Measurements from ENCODE around the gene ANAPC7. TPM values are rescaled to one million over a fixed set of nuclear protein-coding genes. Genes with fewer than 3 reads are reported as not detected.

Gene ANAPC7
- polyA plus RNA-seq, 1 donor: 102 TPM

Other genes starting within 250 kb of the ANAPC7 start
- gene ATP2A2, start 122.5 kb downstream of the ANAPC7 start, polyA plus RNA-seq (ENCODE audit: insufficient read length): 174 TPM
- gene ARPC3, start 46.6 kb upstream of the ANAPC7 start, polyA plus RNA-seq (ENCODE audit: insufficient read length): 248 TPM
- 32.5 TPM for gene GPN3, start 64.5 kb upstream of the ANAPC7 start, polyA plus RNA-seq (ENCODE audit: insufficient read length)
- 20.9 TPM for gene FAM216A, start 65.1 kb upstream of the ANAPC7 start, polyA plus RNA-seq (ENCODE audit: insufficient read length)
- 173 TPM for gene VPS29, start 98.4 kb upstream of the ANAPC7 start, polyA plus RNA-seq (ENCODE audit: insufficient read length)
- 1.4 TPM for gene RAD9B, start 98.6 kb upstream of the ANAPC7 start, polyA plus RNA-seq (ENCODE audit: insufficient read length)
- 23.7 TPM for gene PPTC7, start 179.6 kb upstream of the ANAPC7 start, polyA plus RNA-seq (ENCODE audit: insufficient read length)
- 123 TPM for gene TCTN1, start 210.4 kb upstream of the ANAPC7 start, polyA plus RNA-seq (ENCODE audit: insufficient read length)

Measured in left kidney (tissue), 1 donor.